OCI-LY3 (cell line): ENCODE results near the gene SERINC5.

Source experiments
- H2AFZ ChIP-seq: fragments of 200-600, 300-600 bp; shearing (Covaris generic); 2 replicates; pipeline ENCODE4 v1.6.0; 2014; ENCODE audit warnings: antibody characterized with exemption, low read depth, low read length
- H3K27ac ChIP-seq: fragments of 200-600, 300-600 bp; sonication (generic); 2 replicates; pipeline ENCODE4 v1.5.1; 2014; ENCODE audit warnings: mild to moderate bottlenecking, low read length, moderate library complexity, mixed read lengths
- H3K27me3 ChIP-seq: fragments of 200-600, 300-600 bp; sonication (generic); 2 replicates; pipeline ENCODE4 v1.6.1; 2014; ENCODE audit warnings: low read depth, low read length, mixed read lengths
- H3K36me3 ChIP-seq: fragments of 200-600, 300-600 bp; sonication (generic); replicated peaks from 2 replicates; pipeline ENCODE3; 2014; ENCODE audit warnings: low read depth, low read length, mixed read lengths
- H3K4me1 ChIP-seq: fragments of 300-600, 200-600 bp; sonication (generic); 2 replicates; pipeline ENCODE4 v1.6.1; 2014; ENCODE audit warnings: low read length, mixed read lengths
- H3K4me2 ChIP-seq: fragments of 200-600, 300-600 bp; sonication (generic); 2 replicates; pipeline ENCODE4 v1.6.1; 2014; ENCODE audit warnings: low read length, mixed read lengths
- H3K4me3 ChIP-seq: fragments of 300-600, 200-600 bp; sonication (generic); 2 replicates; pipeline ENCODE4 v1.5.1; 2014; ENCODE audit warnings: antibody characterized with exemption, mild to moderate bottlenecking, low read length, moderate library complexity
- H3K79me2 ChIP-seq: fragments of 300-600, 200-600 bp; shearing (Covaris generic); 2 replicates; pipeline ENCODE4 v1.6.1; 2014; ENCODE audit warnings: mild to moderate bottlenecking, low read length, mixed read lengths
- H3K9ac ChIP-seq: fragments of 300-600, 200-600 bp; shearing (Covaris generic); 2 replicates; pipeline ENCODE4 v1.6.0; 2014; ENCODE audit warnings: mild to moderate bottlenecking, low read length, moderate library complexity
- H3K9me3 ChIP-seq: fragments of 200-600, 300-600 bp; shearing (Covaris generic); 2 replicates; pipeline ENCODE4 v1.6.1; 2014; ENCODE audit warnings: low read length, mixed read lengths; ENCODE audit not compliant: insufficient read depth
- H4K20me1 ChIP-seq: fragments of 200-600, 300-600 bp; sonication (generic); 2 replicates; pipeline ENCODE4 v1.6.1; 2016; ENCODE audit warnings: low read length, mixed read lengths; ENCODE audit not compliant: insufficient read depth
- CTCF ChIP-seq: fragments of 200-600, 300-600 bp; sonication (generic); IDR thresholded peaks from 2 replicates; pipeline ENCODE4 v1.5.1; 2014; ENCODE audit warnings: antibody characterized with exemption, low read length, low read depth
- EZH2phosphoT487 ChIP-seq: fragments of 200-600 bp; shearing (Covaris generic); IDR thresholded peaks from 2 replicates; pipeline ENCODE4 v1.6.1; 2018; ENCODE audit warnings: antibody characterized with exemption, mixed run types, low read depth

Gene SERINC5

GRCh38 chr5:80238778-80239679 is 16.8 kb downstream of the SERINC5 start:
- Histone ChIP-seq H3K9ac (no peak overlapping the region), H3K27ac (no peak overlapping the region), H3K4me1 (no peaks in the 10 kb centered on the region), H3K9me3 (peaks cover 5% of the 10 kb centered on the region; the same call in 1 of the 2 replicates), H2AFZ (no peak overlapping the region), H3K4me3 (no peak overlapping the region), H3K4me2 (no peak overlapping the region), H3K27me3 (no peaks in the 10 kb centered on the region), H3K36me3 (no peaks in the 10 kb centered on the region), H4K20me1 (no peaks in the 10 kb centered on the region), H3K79me2 (no peaks in the 10 kb centered on the region)
- no peak for TF ChIP-seq EZH2phosphoT487

- H3K27ac ChIP-seq: no peak overlapping the region
- no peaks in the 10 kb centered on the region for H3K36me3 ChIP-seq
- no peaks in the 10 kb centered on the region for H4K20me1 ChIP-seq
- no peak overlapping the region for H3K4me3 ChIP-seq
- H3K4me2 ChIP-seq: no peak overlapping the region
- no peaks in the 10 kb centered on the region for H3K4me1 ChIP-seq
- no peaks in the 10 kb centered on the region for H3K27me3 ChIP-seq
- H3K9ac ChIP-seq: no peak overlapping the region
- H2AFZ ChIP-seq: no peak overlapping the region
- no peak for TF ChIP-seq EZH2phosphoT487
- no peak for TF ChIP-seq CTCF
- H3K79me2 ChIP-seq: no peaks in the 10 kb centered on the region
- peaks cover 2% of the 10 kb centered on the region; the same call in 1 of the 2 replicates for H3K9me3 ChIP-seq
These were observed 17.8 kb downstream of the SERINC5 start for GRCh38 chr5:80238097-80238496.

- no peaks in the 10 kb centered on the region for H4K20me1 ChIP-seq
- no peaks in the 10 kb centered on the region for H3K27me3 ChIP-seq
- H3K9ac ChIP-seq: no peak overlapping the region
- H3K27ac ChIP-seq: no peak overlapping the region
- no peak overlapping the region for H2AFZ ChIP-seq
- H3K4me1 ChIP-seq: no peaks in the 10 kb centered on the region
- H3K9me3 ChIP-seq: no peaks in the 10 kb centered on the region; the same call in 1 of the 2 replicates
- H3K36me3 ChIP-seq: no peaks in the 10 kb centered on the region
- no peak overlapping the region for H3K4me3 ChIP-seq
- TF ChIP-seq EZH2phosphoT487 (no peak), CTCF (no peak)
- no peak overlapping the region for H3K4me2 ChIP-seq
- no peaks in the 10 kb centered on the region for H3K79me2 ChIP-seq
These were observed 18.6 kb downstream of the SERINC5 start for GRCh38 chr5:80237243-80237642.

- H3K4me2 ChIP-seq: no peak overlapping the region
These were observed 21.5 kb downstream of the SERINC5 start for GRCh38 chr5:80234116-80234948.

More at GRCh38 chr5:80234116-80234948, 21.5 kb downstream of the SERINC5 start:
- no peak overlapping the region for H3K27ac ChIP-seq
- no peaks in the 10 kb centered on the region for H3K36me3 ChIP-seq
- H3K79me2 ChIP-seq: no peaks in the 10 kb centered on the region
- H3K4me1 ChIP-seq: no peaks in the 10 kb centered on the region
- no peaks in the 10 kb centered on the region for H3K27me3 ChIP-seq
- no peaks in the 10 kb centered on the region for H3K9me3 ChIP-seq
- no peak overlapping the region for H2AFZ ChIP-seq
- H3K4me3 ChIP-seq: no peak overlapping the region
- H4K20me1 ChIP-seq: no peaks in the 10 kb centered on the region
- H3K9ac ChIP-seq: no peak overlapping the region
- no peak for TF ChIP-seq EZH2phosphoT487
- TF ChIP-seq CTCF: no peak
